ENCODE data around the gene PSAP.

DNA sequence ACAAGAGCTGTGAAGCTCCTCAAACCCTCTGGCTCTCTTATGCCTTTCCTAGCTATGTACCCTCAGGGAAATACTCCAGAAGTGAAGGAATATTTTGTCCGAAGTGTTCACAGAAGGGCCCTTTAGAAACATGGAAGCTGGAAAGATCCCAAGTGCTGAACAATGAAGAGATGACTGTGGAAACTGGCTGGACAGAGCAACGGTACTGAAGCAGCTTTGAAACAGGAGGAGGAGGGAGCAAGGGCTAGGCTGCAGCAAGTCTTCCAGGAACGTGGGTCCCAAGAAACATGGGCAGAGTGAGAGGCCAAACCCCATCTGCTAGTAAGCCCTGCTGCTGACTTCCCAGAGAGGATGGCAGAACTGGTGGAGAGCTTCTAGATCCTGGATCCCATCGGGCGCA lies 3.0 kb upstream of the PSAP start:
- TF ChIP-seq, protein P1, sequence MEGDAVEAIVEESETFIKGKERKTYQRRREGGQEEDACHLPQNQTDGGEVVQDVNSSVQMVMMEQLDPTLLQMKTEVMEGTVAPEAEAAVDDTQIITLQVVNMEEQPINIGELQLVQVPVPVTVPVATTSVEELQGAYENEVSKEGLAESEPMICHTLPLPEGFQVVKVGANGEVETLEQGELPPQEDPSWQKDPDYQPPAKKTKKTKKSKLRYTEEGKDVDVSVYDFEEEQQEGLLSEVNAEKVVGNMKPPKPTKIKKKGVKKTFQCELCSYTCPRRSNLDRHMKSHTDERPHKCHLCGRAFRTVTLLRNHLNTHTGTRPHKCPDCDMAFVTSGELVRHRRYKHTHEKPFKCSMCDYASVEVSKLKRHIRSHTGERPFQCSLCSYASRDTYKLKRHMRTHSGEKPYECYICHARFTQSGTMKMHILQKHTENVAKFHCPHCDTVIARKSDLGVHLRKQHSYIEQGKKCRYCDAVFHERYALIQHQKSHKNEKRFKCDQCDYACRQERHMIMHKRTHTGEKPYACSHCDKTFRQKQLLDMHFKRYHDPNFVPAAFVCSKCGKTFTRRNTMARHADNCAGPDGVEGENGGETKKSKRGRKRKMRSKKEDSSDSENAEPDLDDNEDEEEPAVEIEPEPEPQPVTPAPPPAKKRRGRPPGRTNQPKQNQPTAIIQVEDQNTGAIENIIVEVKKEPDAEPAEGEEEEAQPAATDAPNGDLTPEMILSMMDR (IDR thresholded peaks at IDR 0.05; ENCODE audit: low read length): no peak
- TF ChIP-seq EZH2 (optimal IDR thresholded peaks at IDR 0.05; ENCODE audit: low read depth, low read length) (no peak), EZH2phosphoT487 (IDR thresholded peaks at IDR 0.05; ENCODE audit: low read length) (no peak)

Data from MM.1S (cell line).